Measurements from ENCODE around the gene PTPRD. TPM values are rescaled to one million over a fixed set of nuclear protein-coding genes. Genes with fewer than 3 reads are reported as not detected.

PTPRD gene
- total RNA-seq, 1 experiment from 2014 or later: 0.02 TPM

DNA sequence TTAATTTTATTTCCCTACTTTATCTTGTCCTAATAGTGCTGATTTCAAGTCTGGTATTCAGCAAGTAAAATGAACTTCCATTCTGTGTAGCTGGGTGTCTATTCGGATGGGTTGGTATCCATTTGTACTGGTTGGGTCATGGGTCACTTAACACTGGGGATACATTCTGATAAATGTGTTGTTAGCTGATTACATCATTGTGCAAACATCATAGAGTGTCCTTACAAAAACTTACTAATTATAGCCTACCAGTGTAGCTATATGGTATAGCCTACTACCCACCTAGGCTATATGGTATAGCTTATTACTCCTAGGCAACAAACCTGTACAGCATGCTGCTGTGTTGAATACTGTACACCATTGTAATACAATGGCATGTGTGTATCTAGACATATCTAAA, 1439.5 kb downstream of the PTPRD start (continued):
- TF ChIP-seq, protein P1, sequence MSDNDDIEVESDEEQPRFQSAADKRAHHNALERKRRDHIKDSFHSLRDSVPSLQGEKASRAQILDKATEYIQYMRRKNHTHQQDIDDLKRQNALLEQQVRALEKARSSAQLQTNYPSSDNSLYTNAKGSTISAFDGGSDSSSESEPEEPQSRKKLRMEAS (IDR thresholded peaks at IDR 0.05): no peak
- no peak for TF ChIP-seq SIN3A (IDR thresholded peaks at IDR 0.05; ENCODE audit: low read depth)

DNA sequence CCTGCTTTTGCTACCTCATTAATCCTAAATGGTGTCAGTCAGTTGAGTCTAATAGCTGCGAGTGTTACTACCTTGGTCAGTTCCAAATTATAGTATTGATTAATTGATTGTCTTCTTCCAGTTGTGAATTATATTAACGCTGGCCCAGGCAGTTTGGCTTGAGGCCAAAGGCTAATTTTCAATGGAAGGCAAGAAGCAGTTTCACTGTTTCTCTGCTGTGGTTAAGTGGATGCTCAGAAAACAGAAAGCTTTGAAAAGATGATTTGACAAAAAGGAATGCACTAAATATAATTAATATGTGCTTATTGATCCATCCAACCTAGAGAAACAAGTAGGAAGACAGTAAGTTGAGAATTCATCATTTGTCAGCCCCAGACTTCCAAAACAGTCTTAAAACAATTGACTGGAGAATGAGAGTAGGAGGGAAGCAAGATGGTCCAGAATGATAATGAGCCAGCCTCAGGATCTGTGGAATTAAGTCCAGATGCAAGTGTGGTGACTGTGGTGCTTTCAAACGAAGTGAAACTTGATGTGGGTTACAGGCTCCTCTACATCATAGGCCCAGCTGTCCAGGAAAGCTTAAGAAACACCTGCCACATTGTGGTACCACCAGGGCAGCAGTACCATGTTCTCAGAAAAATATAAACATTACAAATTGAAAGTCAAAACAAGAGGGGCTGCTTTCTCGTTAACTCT, 1442.2 kb downstream of the PTPRD start:
- ChIA-PET POLR2A (no interaction called here), CTCF (no interaction called here), RAD21 (ENCODE audit: low non-redundant PET in 1 of 2, low total read pairs in 2 of 2, uncharacterized antibody in 2 of 2, unreplicated experiment in 2 of 2) (no interaction called here)
- no peaks in the 10 kb centered on the region for H3K27me3 ChIP-seq (ENCODE audit: insufficient read depth, low read length)
- no peak overlapping the region for H3K9ac ChIP-seq (ENCODE audit: low read length)
- no peak overlapping the region for H2AFZ ChIP-seq (ENCODE audit: low read depth, low read length, poor library complexity, severe bottlenecking)
- BruUV-seq (replicated peaks): no TSS peak
- ATAC-seq (no peak), DNase-seq (ENCODE audit: low read depth, low spot score) (no peak)
- H3K4me3 ChIP-seq (replicated peaks in 1 of 2; ENCODE audit: low read depth in 1 of 2, low read length in 2 of 2): no peak overlapping the region
- H3K4me2 ChIP-seq (ENCODE audit: low read length): no peak overlapping the region
- intact Hi-C loops (cut with micrococcal nuclease): no loop called here
- H3K9me2 ChIP-seq (ENCODE audit: insufficient read depth): no peaks in the 10 kb centered on the region
- H3K4me1 ChIP-seq (ENCODE audit: control insufficient read depth in 1 of 2, insufficient read depth in 2 of 2, low read length in 2 of 2): no peaks in the 10 kb centered on the region
- no peaks in the 10 kb centered on the region for H3K79me2 ChIP-seq (ENCODE audit: insufficient read depth, low read length)
- TF ChIP-seq, protein P2, sequence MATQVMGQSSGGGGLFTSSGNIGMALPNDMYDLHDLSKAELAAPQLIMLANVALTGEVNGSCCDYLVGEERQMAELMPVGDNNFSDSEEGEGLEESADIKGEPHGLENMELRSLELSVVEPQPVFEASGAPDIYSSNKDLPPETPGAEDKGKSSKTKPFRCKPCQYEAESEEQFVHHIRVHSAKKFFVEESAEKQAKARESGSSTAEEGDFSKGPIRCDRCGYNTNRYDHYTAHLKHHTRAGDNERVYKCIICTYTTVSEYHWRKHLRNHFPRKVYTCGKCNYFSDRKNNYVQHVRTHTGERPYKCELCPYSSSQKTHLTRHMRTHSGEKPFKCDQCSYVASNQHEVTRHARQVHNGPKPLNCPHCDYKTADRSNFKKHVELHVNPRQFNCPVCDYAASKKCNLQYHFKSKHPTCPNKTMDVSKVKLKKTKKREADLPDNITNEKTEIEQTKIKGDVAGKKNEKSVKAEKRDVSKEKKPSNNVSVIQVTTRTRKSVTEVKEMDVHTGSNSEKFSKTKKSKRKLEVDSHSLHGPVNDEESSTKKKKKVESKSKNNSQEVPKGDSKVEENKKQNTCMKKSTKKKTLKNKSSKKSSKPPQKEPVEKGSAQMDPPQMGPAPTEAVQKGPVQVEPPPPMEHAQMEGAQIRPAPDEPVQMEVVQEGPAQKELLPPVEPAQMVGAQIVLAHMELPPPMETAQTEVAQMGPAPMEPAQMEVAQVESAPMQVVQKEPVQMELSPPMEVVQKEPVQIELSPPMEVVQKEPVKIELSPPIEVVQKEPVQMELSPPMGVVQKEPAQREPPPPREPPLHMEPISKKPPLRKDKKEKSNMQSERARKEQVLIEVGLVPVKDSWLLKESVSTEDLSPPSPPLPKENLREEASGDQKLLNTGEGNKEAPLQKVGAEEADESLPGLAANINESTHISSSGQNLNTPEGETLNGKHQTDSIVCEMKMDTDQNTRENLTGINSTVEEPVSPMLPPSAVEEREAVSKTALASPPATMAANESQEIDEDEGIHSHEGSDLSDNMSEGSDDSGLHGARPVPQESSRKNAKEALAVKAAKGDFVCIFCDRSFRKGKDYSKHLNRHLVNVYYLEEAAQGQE (IDR thresholded peaks at IDR 0.05; ENCODE audit: low read depth): no peak
- no peak for TF ChIP-seq TCF7L2 (IDR thresholded peaks at IDR 0.05; ENCODE audit: borderline replicate concordance, extremely low read depth, insufficient read depth, insufficient read length)
- no peak for TF ChIP-seq EGR1 (IDR thresholded peaks at IDR 0.05; ENCODE audit: low read depth)
- no peak for TF ChIP-seq SIN3A (IDR thresholded peaks at IDR 0.05; ENCODE audit: low read depth)
- TF ChIP-seq SRF (IDR thresholded peaks at IDR 0.05; ENCODE audit: low read depth): no peak
- TF ChIP-seq CBX3 (IDR thresholded peaks at IDR 0.05; ENCODE audit: low read depth): no peak
- no peak for TF ChIP-seq RAD21 (IDR thresholded peaks at IDR 0.05; ENCODE audit: low read depth)
- TF ChIP-seq EZH2 (IDR thresholded peaks at IDR 0.05): no peak
- no peak for TF ChIP-seq EZH2phosphoT487 (IDR thresholded peaks at IDR 0.05; ENCODE audit: borderline replicate concordance)
- no peak for TF ChIP-seq YY1 (IDR thresholded peaks at IDR 0.05; ENCODE audit: extremely low read depth, insufficient replicate concordance, low read depth, low read length)
- TF ChIP-seq POLR2A (IDR thresholded peaks at IDR 0.05; ENCODE audit: borderline replicate concordance, extremely low read depth, insufficient read depth, insufficient read length): no peak
- TF ChIP-seq FOSL1 (IDR thresholded peaks at IDR 0.05; ENCODE audit: low read depth): no peak
- TF ChIP-seq ZNF274 (IDR thresholded peaks at IDR 0.05; ENCODE audit: low read depth, low read length): no peak
- H3K9me3 ChIP-seq (ENCODE audit: control insufficient read depth in 1 of 2, insufficient read depth in 1 of 2, low read depth in 1 of 2, low read length in 2 of 2): peaks cover 10 to 18% of the 10 kb centered on the region in 2 experiments; a peak in 3 of 4 replicates
- no peaks in the 10 kb centered on the region; the same call in 1 of the 2 replicates for H4K20me1 ChIP-seq (ENCODE audit: insufficient read depth)
- H3K36me3 ChIP-seq (ENCODE audit: control insufficient read depth in 1 of 2, insufficient read depth in 2 of 2, low read length in 2 of 2): no peaks in the 10 kb centered on the region
- no peak overlapping the region for H3K27ac ChIP-seq (ENCODE audit: low read depth, low read length)
